22Rv1 (cell line): ENCODE measurements around the gene IPCEF1.

Source experiments
- CTCF ChIP-seq: fragments of 450-650 bp; IDR thresholded peaks from 2 replicates; pipeline ENCODE4 v1.5.1; 2017; ENCODE audit warnings: mild to moderate bottlenecking
- ZFX ChIP-seq: fragments of 450-650 bp; IDR thresholded peaks from 2 replicates; pipeline ENCODE4 v1.6.1; 2017; ENCODE audit warnings: antibody characterized with exemption, borderline replicate concordance

GRCh38 chr6:154179434-154179833 lies 177.2 kb downstream of the IPCEF1 start:
- no peak for TF ChIP-seq CTCF
- TF ChIP-seq ZFX = no peak
